HG02943 (cell line): ENCODE data around the gene ZBTB7B.
"Not testable (repeated sequence)": the region's sequence is repeated elsewhere in the genome, so short reads cannot be mapped to it uniquely, and the experiment has no call there.

Experiments
- ATAC-seq: cut with Tn5 transposase; IDR thresholded peaks from one replicate; pipeline ENCODE4 v1.9.1; 2021; ENCODE audit warnings: mild to moderate bottlenecking, low read depth, moderate library complexity; ENCODE audit not compliant: unreplicated experiment

Gene ZBTB7B

GRCh38 chr1:154986736-154987135, 15.9 kb upstream of the ZBTB7B start:
- not testable (repeated sequence) for ATAC-seq

- ATAC-seq, result no peak
These were observed 15.3 kb upstream of the ZBTB7B start for GRCh38 chr1:154987326-154987725.

- no peak for ATAC-seq
These were observed 14.3 kb upstream of the ZBTB7B start for GRCh38 chr1:154988058-154988954.

DNA sequence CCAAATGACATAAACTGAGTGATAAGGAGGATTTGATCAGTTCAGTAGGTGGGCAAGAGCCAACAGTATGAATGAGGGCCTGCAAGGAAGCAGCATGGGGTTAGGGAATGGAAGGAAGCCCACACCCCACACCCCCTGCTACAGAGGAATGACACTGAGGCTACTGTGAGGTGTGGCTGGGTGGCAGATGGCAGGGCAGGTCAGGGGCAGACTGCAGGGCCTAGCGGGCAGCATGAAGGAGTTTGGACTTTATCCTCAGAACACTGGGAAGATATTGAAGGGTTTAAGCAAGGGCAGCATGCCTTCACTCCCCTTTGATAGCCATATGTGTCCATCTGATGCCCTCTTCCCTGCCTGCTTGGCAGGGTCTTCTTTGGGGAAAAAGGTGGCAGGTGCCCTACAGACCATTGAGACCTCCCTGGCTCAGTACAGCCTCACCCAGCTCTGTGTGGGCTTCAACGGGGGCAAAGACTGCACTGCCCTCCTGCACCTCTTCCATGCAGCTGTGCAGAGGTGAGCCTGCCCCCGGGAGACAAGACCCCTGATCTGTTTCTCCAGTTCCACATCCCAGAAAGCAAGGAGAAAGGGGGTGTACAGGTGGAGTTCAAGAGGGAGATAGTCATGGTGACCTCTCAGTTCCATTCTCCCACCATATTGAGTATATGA, 13.3 kb upstream of the ZBTB7B start:
- no peak for ATAC-seq

- ATAC-seq, result no peak
These were observed 12.3 kb upstream of the ZBTB7B start for GRCh38 chr1:154990276-154990675.

GRCh38 chr1:154992721-154993571, 9.7 kb upstream of the ZBTB7B start:
- ATAC-seq, result no peak

- no peak for ATAC-seq
These were observed 8.9 kb upstream of the ZBTB7B start, which contains the start of gene LENEP for GRCh38 chr1:154993572-154994268. Gene LENEP, plus strand, starts transcription at chr1:154993586. Its CDS starts 22 bp downstream, at chr1:154993608.

- ATAC-seq, result no peak
These were observed 8.4 kb upstream of the ZBTB7B start for GRCh38 chr1:154994269-154994587.

GRCh38 chr1:154994591-154994990, 8.0 kb upstream of the ZBTB7B start:
- ATAC-seq, result no peak

GRCh38 chr1:154995301-154995983, 7.2 kb upstream of the ZBTB7B start:
- ATAC-seq, result not testable (repeated sequence)

- no peak for ATAC-seq
These were observed 5.5 kb upstream of the ZBTB7B start for GRCh38 chr1:154996966-154997701.

GRCh38 chr1:154998201-154998780, 4.3 kb upstream of the ZBTB7B start:
- no peak for ATAC-seq

GRCh38 chr1:154998818-154999570, 3.6 kb upstream of the ZBTB7B start:
- no peak for ATAC-seq

- ATAC-seq, result no peak
These were observed 2.8 kb upstream of the ZBTB7B start for GRCh38 chr1:154999571-155000410.

GRCh38 chr1:155000411-155000725, 2.2 kb upstream of the ZBTB7B start:
- no peak for ATAC-seq

GRCh38 chr1:155000726-155001424, 1.7 kb upstream of the ZBTB7B start:
- peak; percentile 35 for ATAC-seq

- ATAC-seq, result no peak
These were observed 1.3 kb upstream of the ZBTB7B start for GRCh38 chr1:155001425-155001674.
